COLO668 (cell line): ENCODE data around the gene TRIM10.

Experiments
- DNase-seq: peaks from one replicate; lab custom pipeline; 2025; ENCODE audit not compliant: unreplicated experiment; lab: John Stamatoyannopoulos, UW

TRIM10 gene

GRCh38 chr6:30160785-30161531, at the start of gene TRIM10:
Gene TRIM10, minus strand, starts transcription at chr6:30161211. Its CDS starts 353 bp downstream, at chr6:30160858.
- DNase-seq = no peak

GRCh38 chr6:30207619-30208295, 46.7 kb upstream of the TRIM10 start:
- DNase-seq = no peak

- no peak for DNase-seq
Observed at GRCh38 chr6:30206799-30207618, 46.0 kb upstream of the TRIM10 start.

- DNase-seq = no peak
Observed at GRCh38 chr6:30206152-30206551, 45.1 kb upstream of the TRIM10 start.

GRCh38 chr6:30204116-30204515, 43.1 kb upstream of the TRIM10 start:
- DNase-seq = no peak

GRCh38 chr6:30202366-30202765, 41.4 kb upstream of the TRIM10 start:
- no peak for DNase-seq

DNA sequence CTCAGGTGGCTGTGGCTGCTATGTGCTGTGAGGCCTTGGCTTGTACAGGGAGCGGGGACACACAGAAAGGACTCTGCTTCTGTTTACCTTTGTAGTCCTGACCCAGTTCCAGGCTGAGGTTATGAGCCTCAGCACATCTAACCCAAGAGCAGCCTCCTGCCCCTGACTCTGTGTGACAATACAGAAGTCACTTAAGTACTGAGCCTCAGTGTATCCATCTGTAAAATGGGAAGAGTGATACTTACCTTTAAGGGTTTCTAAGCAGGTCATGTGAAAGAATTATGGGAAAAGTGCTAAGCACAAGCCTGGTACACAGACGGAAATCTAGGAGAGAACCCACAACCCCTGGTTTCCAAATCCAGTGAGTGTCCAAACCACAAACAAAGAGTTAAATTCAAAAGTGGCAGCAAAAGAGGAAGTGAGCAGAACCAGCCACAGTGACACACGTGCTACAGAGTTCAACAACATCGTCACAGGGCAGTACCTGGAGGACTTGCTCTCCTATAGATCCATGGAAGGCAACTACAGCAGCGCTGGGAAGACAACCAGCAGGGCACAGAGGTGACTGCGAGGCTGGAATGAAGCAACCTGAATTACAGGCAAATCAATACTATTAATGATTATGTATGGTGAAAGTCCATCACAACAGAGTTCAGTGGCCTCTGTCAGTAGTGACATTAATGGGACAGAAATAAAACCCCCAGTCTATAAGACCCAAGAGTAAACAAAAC, 39.7 kb upstream of the TRIM10 start:
- DNase-seq = no peak

DNA sequence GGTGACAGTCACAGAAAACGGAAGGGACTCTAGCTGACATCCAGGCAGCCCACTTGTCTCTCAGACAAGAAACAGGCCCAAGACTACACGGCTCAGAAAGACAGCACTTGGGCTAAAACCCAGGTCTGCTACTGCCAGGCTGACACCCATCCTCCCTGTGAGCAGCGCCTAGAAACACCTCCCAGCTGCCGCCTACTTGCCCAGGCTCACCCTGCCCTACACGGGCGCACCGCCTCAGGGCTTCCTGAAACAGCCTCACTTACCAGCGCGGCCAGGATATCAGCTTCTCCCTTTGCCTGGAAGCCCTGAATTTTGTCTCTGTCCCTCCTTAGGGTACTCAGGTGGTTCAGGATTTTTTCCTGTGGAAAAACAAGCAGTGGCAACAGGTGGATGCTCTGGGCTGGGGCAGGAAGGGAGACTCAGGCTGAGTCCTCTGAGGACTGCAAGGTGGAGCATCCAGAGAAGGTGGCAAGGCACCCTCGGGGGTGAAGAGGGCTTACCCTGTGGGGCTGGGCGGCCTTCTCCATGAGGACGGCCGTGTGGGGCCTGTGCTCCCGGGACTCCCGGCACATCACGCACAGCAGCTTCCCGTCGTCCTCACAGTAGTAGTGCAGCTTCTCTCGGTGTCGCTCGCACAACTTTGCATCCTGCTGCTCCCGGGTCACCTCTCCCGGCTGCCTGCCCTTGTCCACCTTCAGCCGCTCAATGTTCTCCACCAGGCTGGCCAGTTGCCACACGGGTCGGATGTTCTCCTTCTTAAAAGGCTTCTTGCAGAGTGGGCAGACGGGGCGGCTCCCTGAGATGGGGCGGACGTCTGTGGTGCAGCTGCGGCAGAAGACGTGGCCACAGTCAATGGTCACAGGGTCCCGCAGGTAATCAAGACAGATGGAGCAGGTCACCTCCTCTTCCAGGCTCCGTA, 37.4 kb upstream of the TRIM10 start:
- no peak for DNase-seq

DNA sequence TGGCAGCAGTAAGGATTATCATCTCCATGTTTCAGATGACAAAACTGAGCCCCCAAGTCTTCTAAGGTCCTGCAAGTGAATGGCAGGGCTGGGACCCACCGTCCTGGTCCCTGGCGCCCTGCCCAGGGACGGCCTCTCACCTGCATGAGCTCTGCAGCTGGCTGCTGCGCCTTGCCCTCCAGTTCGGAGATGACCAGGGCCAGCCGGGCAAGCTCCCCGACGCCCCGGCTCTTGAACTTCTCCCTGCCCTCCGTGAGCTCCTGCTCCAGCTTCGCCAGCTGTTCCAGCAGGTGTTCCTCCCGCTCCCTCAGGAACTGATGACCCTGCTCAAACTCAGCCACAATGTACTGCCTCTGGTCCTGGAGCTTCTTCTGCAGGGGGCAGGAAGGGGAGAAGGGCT, 35.4 kb upstream of the TRIM10 start:
- no peak for DNase-seq

- DNase-seq = no peak
Observed at GRCh38 chr6:30195951-30196350, 34.9 kb upstream of the TRIM10 start.

- no peak for DNase-seq
Observed at GRCh38 chr6:30194797-30195690, 34.0 kb upstream of the TRIM10 start.

- no peak for DNase-seq
Observed at GRCh38 chr6:30192076-30192475, 31.1 kb upstream of the TRIM10 start.

DNA sequence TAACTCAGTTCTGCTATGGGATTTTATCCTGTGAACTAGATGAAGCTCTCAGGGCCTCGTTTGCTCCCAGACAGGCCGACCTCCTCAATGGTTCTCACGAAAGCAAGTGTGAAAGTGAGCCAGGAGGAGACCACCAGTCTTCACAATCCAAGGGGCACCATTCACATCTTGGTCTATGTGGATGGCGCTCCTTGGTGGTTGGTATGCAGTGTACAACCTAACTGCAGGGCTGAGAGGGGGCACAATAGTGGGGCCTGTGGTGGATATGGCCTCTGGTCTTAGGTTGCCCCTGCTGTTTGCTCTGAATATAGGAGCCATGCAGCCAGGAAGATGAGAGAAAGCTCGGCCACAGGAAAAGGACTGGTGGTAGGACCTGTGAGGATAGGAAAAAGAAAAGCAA, 27.5 kb upstream of the TRIM10 start:
- DNase-seq = no peak

- no peak for DNase-seq
Observed at GRCh38 chr6:30185846-30186484, 25.0 kb upstream of the TRIM10 start.

- DNase-seq = no peak
Observed at GRCh38 chr6:30184417-30185031, 23.5 kb upstream of the TRIM10 start.

DNA sequence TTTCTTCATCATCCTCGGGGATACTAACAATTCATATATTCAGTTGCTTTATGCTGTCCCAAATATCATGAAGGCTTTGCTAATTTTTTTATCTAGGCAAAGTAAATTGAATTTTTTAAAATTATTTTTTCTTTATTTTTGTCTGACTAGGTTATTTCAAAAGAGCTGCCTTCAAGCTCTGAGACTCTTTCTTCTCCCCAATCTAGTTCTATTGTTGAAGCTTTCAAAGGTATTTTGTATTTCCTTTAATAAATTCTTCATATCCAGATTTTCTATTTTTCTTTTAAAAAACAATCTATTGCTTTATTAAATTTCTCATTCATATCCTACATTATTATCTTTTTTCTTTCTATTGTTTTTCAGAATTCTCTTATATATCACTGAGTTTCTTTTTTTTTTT, 19.1 kb upstream of the TRIM10 start:
- DNase-seq = no peak

DNA sequence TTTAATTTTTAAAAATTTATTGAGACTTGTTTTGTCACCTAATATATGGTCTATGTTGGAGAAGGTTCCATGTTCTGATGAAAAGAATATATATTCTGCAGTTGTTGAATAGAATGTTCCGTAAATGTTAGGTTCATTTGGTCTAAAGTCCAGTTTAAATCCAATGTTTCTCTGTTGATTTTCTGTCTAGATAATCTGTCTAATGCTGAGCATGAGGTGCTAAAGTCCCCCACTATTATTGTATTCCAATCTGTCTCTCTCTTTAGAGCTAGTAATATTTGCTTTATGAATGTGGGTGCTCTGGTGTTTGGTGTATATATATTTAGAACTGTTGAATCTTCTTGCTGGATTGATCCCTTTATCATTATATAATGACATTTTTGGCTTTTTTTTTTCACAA, 17.8 kb upstream of the TRIM10 start:
- DNase-seq = no peak

- no peak for DNase-seq
Observed at GRCh38 chr6:30175765-30176164, 14.8 kb upstream of the TRIM10 start.
